Activated CD4-positive, CD25-positive, alpha-beta regulatory T cell treated with anti-CD3 and anti-CD28 coated beads, Interleukin-2, amount 50 U/mL, for 24 hours (primary cell): ENCODE results near the gene XRN2.

Experiments
- ATAC-seq, 2 donors: fragments of 150-1000 bp; cut with Tn5 transposase; one replicate each; pipeline ENCODE4 v1.10.0; 2021; ENCODE audit warnings: mild to moderate bottlenecking in 1 of 2, moderate library complexity in 1 of 2

The XRN2 gene

GRCh38 chr20:21301940-21302663, 1.0 kb upstream of the XRN2 start:
- no peak for ATAC-seq

DNA sequence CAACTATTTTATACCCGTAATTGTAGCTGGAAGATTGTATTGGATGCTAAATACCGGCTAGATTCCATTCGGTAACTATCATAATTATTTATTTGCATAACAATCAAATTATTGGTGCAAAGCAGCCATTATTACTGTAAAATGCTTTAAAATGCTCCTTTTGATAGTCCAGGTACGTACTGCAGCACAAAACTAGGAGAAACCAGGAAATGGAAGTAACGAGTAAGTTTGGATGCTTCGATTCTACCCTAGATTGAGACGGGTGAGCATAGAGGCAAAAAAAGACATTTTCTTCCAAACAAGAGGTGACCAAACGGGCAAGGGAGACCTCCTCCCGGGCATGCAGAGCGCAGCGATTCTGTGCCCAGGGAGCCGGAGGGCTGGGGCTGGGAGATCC, 469 bp upstream of the XRN2 start:
- peak; percentile 31 to 37 for ATAC-seq

DNA sequence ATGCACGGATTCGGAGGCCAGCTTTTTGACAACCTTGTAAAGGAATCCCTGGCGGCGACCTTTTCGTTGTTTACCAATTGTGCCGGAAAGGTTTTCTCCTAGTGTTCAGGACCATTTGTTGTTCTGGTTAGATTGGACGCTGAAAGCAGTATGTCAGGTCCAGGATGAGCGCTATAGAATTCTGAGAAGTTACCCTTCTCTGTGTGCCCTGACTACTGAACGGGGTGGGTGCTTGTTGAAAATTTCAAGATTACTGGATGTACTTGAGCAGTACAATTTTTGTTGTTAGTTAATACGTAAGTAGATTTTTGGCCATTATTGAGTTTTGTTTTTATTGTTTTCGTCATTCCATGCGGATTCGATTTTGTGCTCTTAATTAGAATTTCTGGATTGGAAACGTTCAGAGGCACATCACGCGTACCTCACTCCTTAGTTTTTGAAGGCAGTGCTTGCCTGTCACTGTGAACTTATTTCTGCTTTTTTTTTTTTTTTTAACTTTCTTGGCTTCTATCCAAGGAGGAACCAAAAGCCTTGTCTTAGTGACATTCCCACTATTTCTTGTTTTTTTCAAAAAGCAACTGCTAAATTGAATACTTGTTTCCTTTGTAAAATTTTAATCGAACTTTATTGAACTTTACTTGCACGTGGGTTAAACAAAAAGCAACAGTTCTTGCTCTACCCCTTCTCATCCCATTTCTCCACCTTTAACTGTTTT, 898 bp downstream of the XRN2 start:
- no peak for ATAC-seq

GRCh38 chr20:21308340-21308739, 5.2 kb downstream of the XRN2 start:
- no peak for ATAC-seq

DNA sequence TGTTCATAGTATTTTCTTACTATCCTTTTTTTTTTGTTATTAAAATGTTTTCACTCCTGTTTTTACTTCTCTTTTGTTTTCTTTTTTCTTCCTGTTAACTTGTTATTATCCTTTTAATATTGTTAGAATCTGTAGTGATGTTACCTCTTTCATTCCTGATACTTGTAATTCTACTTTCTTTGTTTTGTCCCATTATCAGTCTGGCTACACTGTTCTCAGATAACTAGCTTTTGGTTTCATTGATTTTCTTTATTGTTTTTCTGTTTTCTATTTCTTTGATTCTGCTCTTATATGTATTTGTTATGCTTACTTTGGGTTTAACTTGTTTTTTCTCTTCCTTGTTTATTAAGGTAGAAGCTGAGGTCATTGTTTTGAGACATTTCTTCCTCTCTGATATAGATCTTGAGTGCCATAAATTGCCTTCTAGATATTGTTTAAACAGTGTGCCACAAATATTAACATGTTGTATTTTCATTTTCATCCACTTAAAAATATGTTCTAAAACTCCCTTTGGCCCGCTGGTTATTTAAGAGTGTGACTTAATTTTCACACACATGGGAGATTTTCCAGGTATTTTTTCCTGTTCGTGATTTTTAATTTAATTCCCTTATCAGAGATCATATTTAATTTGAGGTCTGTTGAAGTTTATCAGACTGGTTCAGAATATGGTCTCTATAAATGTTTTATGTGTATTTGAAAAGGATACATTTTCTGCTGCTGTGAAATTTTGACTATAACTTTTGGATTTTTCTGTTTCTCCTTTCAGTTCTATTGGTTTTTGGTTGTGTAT, 6.7 kb downstream of the XRN2 start:
- ATAC-seq, result no peak

GRCh38 chr20:21312813-21313474, 9.8 kb downstream of the XRN2 start:
- no peak for ATAC-seq

DNA sequence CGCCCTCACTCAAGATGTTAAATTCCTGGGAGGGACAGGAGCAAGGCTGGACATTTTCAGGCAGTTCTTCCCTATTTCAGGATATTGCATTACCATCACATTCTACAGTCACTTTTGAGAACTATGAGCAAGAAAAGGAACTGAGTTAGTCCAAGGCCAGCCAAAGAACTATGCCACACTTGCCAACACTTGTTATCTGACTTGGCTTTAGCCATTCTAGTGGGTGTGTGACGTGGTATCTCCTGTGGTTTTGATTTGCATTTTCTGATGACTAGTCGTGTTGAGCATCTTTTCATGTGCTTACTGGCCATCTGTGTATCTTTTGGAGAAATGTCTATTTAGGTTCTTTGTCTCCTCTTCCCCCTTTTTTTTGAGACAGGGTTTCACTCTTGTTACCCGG, 12.0 kb downstream of the XRN2 start:
- peak; percentile 65 to 74 for ATAC-seq

GRCh38 chr20:21322083-21322710, 19.1 kb downstream of the XRN2 start:
- ATAC-seq, result no peak

DNA sequence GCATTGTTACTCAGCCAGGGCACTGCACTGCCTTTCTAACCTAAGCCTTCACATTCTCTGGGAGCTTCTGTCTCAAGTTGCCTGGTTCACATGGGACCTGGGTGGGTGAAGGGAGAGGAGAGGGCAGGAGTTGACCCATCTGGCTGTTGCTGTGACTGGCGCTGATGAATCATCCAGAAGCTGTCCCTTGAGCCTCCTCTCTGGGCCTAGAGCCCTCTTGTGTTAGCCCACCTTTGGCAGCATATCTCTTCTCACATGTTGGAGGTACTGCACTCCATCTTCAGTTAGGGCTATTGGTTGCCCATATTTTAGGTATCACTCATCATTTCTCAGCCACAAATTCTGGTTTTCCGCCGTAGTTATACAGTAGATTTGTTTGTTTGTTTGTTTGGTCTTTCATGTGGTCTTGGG, 19.8 kb downstream of the XRN2 start:
- no peak for ATAC-seq

GRCh38 chr20:21323640-21324039, 20.5 kb downstream of the XRN2 start:
- ATAC-seq, result no peak

GRCh38 chr20:21324126-21324525, 21.0 kb downstream of the XRN2 start:
- no peak for ATAC-seq

- ATAC-seq, result peak; percentile 33 to 35
These were observed 22.2 kb downstream of the XRN2 start for GRCh38 chr20:21325296-21325695.

DNA sequence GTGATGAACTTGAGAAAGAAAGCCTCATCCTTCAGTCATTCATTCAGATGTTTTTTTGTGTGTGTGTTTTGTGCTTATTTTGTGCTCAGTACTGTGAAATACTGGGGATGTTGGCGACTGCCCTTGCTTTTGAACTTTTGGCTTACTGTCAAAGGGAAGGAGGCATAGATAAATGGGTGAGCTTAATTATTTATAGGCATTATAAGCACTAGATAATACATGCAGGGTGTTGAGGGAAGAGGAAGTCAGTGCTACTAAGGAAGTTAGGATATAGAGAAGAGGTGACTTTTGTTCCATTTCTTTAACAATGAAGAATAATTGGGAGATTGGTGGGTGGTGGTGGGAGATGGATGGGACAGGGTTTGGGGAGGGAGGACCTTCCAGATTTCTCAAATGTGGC, 23.6 kb downstream of the XRN2 start:
- no peak for ATAC-seq

GRCh38 chr20:21336455-21337151, 33.5 kb downstream of the XRN2 start:
- ATAC-seq, result no peak

- ATAC-seq, result no peak
These were observed 35.2 kb downstream of the XRN2 start for GRCh38 chr20:21338291-21338690.

DNA sequence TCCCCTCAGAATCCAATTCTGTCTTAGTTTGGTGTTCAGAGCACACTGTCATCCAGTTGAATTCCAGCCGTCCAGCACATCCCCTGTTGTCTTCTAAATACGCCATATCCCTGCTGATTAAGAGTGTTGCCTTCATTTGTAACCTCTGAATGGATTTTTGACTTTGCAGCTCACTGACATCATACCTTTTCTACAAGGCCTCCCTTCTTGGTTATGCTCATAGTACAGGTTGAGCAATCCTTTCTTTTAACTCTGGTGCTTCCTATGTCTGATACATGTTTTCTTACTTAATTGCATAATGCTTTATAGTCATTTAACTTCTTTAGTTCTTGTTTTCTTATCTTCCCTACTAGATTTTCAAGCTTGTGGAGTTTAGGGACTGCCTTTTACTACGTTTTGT, 36.4 kb downstream of the XRN2 start:
- ATAC-seq, result no peak

GRCh38 chr20:21340991-21341697, 38.0 kb downstream of the XRN2 start:
- ATAC-seq, result no peak

DNA sequence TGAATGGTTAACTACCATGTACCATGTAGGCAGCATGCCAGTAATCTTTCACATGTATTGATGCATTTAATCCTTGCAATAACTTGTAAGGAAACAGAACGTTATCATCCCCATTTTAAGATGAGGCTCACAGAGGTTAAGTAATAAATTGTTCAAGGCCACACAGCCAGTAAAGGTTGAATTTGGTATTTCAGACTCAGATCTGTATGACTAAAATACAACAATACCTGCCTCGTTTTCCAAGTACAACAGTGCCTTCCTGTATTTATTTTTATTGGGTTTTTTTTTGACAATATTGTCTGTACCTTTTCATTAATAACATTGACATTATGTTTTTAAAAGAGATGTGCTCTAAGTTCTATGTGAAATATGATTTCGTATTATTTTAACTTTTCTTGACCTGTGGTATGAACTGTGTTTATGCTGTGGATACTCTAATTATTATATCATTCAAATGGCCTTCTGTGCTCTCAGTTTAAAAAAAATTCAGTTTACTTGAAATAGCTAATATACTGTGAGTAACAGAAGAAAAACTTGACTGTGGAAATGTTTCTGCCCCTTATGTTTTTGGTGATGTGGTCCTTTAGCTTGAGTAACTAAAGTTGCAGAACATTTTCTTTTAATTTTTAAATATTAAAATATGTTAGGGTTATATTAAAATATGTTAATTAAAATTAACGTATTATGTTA, 39.7 kb downstream of the XRN2 start:
- ATAC-seq, result no peak

DNA sequence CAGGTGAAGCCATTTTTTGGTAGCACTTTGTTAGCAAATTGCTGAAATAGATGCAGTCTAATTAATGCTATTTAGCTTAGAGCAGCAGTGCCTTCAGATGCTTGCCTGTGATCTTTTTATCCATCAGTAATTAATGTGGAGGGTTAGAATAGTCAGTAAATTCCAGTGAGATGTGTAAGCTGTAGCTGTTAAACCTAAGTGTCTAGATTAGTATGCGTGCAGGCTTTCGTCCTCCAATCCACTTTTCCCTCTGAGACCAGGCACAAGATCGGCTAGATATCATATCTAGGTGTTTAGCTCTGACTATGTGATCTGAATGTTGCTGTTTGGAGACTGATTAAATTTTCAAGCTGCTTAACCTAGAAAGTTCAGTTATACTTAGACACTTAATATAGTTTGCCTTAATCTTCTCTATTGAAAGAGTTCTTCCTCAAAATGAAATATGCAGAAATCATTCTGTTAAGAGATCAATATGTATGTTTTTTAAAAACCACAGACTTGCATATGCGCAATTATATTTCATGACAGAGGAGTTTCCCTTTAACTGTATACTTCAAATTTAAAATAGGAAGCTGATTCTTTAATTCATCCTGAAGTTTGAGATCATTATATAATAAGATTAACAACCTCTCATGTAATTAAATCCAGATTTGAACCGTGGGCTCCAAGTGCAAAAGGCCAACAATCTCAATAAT, 41.2 kb downstream of the XRN2 start:
- ATAC-seq, result no peak

- ATAC-seq, result no peak
These were observed 41.8 kb downstream of the XRN2 start for GRCh38 chr20:21344961-21345360.
